PC-9 (cell line): ENCODE results near the gene FCGR2B.

Source experiments
- CTCF ChIP-seq: fragments of 200-600 bp; sonication (generic); conservative IDR thresholded peaks from 2 replicates; pipeline ENCODE4 v1.6.1; 2017; ENCODE audit warnings: mixed run types, antibody characterized with exemption, mild to moderate bottlenecking, moderate library complexity
- EZH2 ChIP-seq: fragments of 200-600 bp; sonication (generic); IDR thresholded peaks from 2 replicates; pipeline ENCODE4 v1.8.0; 2017; ENCODE audit warnings: antibody characterized with exemption, low read depth

- no peak for TF ChIP-seq EZH2
- TF ChIP-seq CTCF, result no peak
Observed at GRCh38 chr1:161721738-161722343, 58.9 kb downstream of the FCGR2B start.
